Calu3 (cell line): ENCODE results near the gene SH3PXD2A. TPM values are rescaled to one million over a fixed set of nuclear protein-coding genes. Genes with fewer than 3 reads are reported as not detected.

Source experiments
- BruUV-seq: library from RNA; stranded (reverse); fragments of 400-500 nt; replicated peaks from 2 replicates; lab custom pipeline; 2021; lab: Mats Ljungman, UMichigan
- CTCF ChIA-PET: fragments of 300-600 bp; sonication (Branson Sonifier 250); formaldehyde crosslinking; loops from one replicate; lab custom pipeline; 2022; ENCODE audit warnings: antibody characterized with exemption; lab: Charles Lee
- DNase-seq: peaks from one replicate; pipeline ENCODE4 v3.0.0; 2022
- H3K27ac Mint-ChIP-seq: one replicate; pipeline ENCODE4 v1.8.0; 2022; ENCODE audit warnings: mixed read lengths; ENCODE audit not compliant: unreplicated experiment
- H3K27me3 Mint-ChIP-seq: one replicate; pipeline ENCODE4 v1.8.0; 2022; ENCODE audit warnings: mixed read lengths; ENCODE audit not compliant: unreplicated experiment
- H3K36me3 Mint-ChIP-seq: one replicate; pipeline ENCODE4 v1.8.0; 2022; ENCODE audit warnings: mild to moderate bottlenecking, moderate library complexity, mixed read lengths; ENCODE audit not compliant: insufficient read depth, unreplicated experiment
- H3K4me1 Mint-ChIP-seq: one replicate; pipeline ENCODE4 v1.8.0; 2022; ENCODE audit warnings: mild to moderate bottlenecking, low read depth, mixed read lengths; ENCODE audit not compliant: unreplicated experiment
- H3K4me3 Mint-ChIP-seq: one replicate; pipeline ENCODE4 v1.8.0; 2022; ENCODE audit warnings: mild to moderate bottlenecking, low read depth, moderate library complexity, mixed read lengths; ENCODE audit not compliant: unreplicated experiment
- H3K9me3 Mint-ChIP-seq: one replicate; pipeline ENCODE4 v1.8.0; 2022; ENCODE audit warnings: low read depth, mixed read lengths; ENCODE audit not compliant: unreplicated experiment
- intact Hi-C: fragments of 100-400 bp; cut with micrococcal nuclease; formaldehyde crosslinking; loops from one replicate; pipeline ENCODE4 v1.10.0; 2022; ENCODE audit not compliant: unreplicated experiment
- total RNA-seq: library from RNA; stranded (reverse); gene quantifications from 2 replicates; pipeline ENCODE4 v1.2.3, GENCODE V29; 2022
- TF ChIP-seq, protein P1 (sequence below): fragments of 200-600 bp; IDR thresholded peaks from one replicate; pipeline ENCODE4 v1.8.0; 2022; ENCODE audit warnings: antibody characterized with exemption; ENCODE audit not compliant: unreplicated experiment

SH3PXD2A gene
- total RNA-seq, 1 experiment from 2014 or later, result 7.5 TPM

DNA sequence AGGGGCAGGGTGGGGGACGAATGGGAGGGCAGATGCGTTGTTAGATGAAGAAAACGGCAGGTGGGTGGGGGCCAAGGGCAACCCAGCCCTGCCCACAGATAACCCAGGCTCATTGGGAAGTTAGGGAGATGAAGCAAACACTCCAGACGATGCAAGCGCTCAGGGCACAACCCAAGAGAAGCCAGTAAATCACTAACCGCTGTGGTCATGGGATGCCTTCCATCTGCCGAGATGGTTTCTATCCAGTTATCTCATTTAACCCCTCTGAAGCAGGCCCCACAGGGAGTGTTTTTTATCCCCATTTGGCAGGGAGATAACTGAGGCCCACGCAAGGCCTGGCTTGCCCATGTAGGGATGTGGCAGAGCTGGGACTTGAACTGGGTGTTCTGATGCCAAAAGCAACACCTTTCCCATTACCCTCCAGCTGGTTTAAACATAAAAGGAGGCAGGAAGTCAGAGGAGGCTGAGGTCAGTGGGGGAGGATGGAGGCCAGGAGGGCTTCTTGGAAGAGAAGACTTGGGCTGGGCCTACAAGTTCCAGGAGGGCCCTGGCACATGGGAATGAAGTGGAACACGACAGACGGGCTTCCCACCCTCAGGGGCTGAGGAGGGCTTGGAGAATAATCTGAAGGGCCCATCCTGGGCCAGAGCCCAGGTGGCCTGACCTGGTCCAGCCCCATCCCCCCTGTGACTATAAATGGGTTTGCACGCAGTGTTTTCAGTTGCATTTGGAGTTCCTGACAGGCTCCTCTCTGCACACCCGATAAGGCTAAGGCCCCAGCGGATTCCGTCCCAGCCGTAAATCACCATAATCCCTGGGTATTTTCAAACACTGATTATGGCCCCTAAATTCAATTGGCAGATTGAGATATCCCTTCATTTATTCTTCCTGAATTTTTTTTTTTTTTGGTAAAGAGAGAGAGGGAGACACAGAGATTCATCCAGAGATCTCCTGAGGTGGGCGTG, 281.0 kb downstream of the SH3PXD2A start:
- TF ChIP-seq, protein P1, sequence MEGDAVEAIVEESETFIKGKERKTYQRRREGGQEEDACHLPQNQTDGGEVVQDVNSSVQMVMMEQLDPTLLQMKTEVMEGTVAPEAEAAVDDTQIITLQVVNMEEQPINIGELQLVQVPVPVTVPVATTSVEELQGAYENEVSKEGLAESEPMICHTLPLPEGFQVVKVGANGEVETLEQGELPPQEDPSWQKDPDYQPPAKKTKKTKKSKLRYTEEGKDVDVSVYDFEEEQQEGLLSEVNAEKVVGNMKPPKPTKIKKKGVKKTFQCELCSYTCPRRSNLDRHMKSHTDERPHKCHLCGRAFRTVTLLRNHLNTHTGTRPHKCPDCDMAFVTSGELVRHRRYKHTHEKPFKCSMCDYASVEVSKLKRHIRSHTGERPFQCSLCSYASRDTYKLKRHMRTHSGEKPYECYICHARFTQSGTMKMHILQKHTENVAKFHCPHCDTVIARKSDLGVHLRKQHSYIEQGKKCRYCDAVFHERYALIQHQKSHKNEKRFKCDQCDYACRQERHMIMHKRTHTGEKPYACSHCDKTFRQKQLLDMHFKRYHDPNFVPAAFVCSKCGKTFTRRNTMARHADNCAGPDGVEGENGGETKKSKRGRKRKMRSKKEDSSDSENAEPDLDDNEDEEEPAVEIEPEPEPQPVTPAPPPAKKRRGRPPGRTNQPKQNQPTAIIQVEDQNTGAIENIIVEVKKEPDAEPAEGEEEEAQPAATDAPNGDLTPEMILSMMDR, result no peak
- H3K4me3 Mint-ChIP-seq, result no peak overlapping the region
- peaks cover 12% of the 10 kb centered on the region for H3K27me3 Mint-ChIP-seq
- CTCF ChIA-PET, result no interaction called here
- H3K9me3 Mint-ChIP-seq, result no peaks in the 10 kb centered on the region
- intact Hi-C loops, result loop anchor here (10.0 kb wide), 1 partner anchor 70 kb away; no protein-coding TSS in a partner anchor
- no peak overlapping the region for H3K27ac Mint-ChIP-seq
- no TSS peak for BruUV-seq
- no peaks in the 10 kb centered on the region for H3K36me3 Mint-ChIP-seq
- DNase-seq, result no peak
- peaks cover 19% of the 10 kb centered on the region for H3K4me1 Mint-ChIP-seq

DNA sequence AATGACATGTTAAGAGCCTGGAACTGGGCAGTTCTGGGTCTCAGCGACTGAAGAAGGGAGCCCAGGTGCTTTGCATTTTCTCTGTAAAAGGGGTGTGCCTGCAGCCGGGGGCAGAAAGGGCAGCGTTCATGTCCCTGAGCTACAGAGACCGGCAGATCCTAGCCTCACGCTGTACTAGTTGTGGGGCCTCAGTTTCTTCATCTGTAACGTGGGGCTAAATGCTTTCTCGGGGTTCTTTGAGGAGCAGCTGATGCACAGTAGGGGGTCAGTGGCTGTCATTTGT, 282.2 kb downstream of the SH3PXD2A start:
- peaks cover 10% of the 10 kb centered on the region for H3K4me1 Mint-ChIP-seq
- H3K27ac Mint-ChIP-seq, result no peak overlapping the region
- no peaks in the 10 kb centered on the region for H3K9me3 Mint-ChIP-seq
- TF ChIP-seq, protein P1, result no peak
- CTCF ChIA-PET, result no interaction called here
- no peak overlapping the region for H3K4me3 Mint-ChIP-seq
- H3K36me3 Mint-ChIP-seq, result no peaks in the 10 kb centered on the region
- intact Hi-C loops, result loop anchor here (10.0 kb wide), 1 partner anchor 68 kb away; no protein-coding TSS in a partner anchor
- H3K27me3 Mint-ChIP-seq, result peaks cover 12% of the 10 kb centered on the region
- no peak for DNase-seq
- no TSS peak for BruUV-seq

DNA sequence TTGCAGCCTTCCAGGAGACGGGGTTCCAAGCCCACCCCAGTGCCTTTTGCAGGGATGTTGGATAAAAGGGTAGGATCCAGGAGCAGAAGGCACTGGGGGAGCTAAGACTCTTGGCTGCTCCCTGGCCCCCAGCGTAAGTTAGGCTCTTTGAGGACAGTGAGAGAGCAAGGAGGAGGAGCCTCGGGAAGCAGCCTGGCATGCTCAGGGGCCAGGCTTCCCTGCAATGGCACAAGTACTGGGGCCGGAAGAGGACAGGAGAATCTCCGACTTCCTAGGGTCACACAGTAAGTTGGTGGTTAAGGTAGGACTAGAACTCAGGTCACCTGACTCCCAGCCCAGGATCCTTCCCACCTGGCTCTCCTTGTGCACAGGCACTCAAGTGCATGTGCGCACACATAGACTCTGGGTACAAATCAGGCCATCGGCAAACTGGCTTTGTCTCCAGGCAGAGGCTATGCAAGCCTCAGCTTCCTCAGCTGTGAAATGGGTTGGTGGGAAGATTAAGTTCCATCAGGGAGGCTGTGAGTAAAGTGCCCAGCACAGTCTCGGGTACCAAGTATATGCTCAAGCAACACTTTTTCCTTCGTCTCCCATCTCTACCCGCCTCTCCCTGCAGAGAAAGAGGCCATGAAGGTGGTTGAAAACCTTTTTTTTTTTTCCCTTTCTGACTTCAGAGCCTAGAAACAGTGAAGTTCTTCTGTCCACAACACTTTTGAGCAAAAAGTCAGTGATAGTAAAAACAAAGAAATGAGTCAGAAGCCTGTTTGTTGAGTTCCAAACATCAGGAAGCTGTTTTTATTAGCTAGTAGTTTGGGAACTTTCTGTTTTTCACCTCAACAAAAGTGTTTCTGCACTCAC, 282.8 kb downstream of the SH3PXD2A start:
- CTCF ChIA-PET, result no interaction called here
- H3K27me3 Mint-ChIP-seq, result peaks cover 12% of the 10 kb centered on the region
- no peak overlapping the region for H3K27ac Mint-ChIP-seq
- TF ChIP-seq, protein P1, result no peak
- H3K36me3 Mint-ChIP-seq, result no peaks in the 10 kb centered on the region
- H3K4me1 Mint-ChIP-seq, result peaks cover 10% of the 10 kb centered on the region
- DNase-seq, result no peak
- intact Hi-C loops, result loop anchor here (10.0 kb wide), 1 partner anchor 68 kb away; no protein-coding TSS in a partner anchor
- H3K9me3 Mint-ChIP-seq, result no peaks in the 10 kb centered on the region
- BruUV-seq, result no TSS peak
- no peak overlapping the region for H3K4me3 Mint-ChIP-seq

DNA sequence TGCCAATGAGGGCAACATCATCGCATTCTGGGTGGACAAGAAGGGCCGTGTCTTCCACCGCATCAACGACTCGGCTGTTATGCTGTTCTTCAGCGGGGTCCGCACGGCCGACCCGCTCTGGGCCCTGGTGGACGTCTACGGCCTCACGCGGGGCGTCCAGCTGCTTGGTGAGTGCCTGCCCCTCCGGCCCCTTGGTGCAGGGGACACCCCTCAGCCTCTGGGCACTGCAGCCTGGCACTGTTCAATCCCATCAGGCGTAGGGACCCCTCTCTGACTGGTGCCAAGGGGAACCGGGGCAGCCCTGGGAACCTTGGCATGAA, 283.8 kb downstream of the SH3PXD2A start:
- Mint-ChIP-seq H3K9me3 (no peaks in the 10 kb centered on the region), H3K36me3 (no peaks in the 10 kb centered on the region)
- intact Hi-C loops, result loop anchor here (10.0 kb wide), 1 partner anchor 67 kb away; no protein-coding TSS in a partner anchor

More for the DNA sequence above, 283.8 kb downstream of the SH3PXD2A start:
- Mint-ChIP-seq H3K27me3 (peaks cover 12% of the 10 kb centered on the region), H3K4me1 (peaks cover 10% of the 10 kb centered on the region), H3K4me3 (no peak overlapping the region), H3K27ac (no peak overlapping the region)
- no TSS peak for BruUV-seq
- CTCF ChIA-PET, result no interaction called here
- TF ChIP-seq, protein P1, result no peak
- DNase-seq, result no peak
